H9 (cell line): ENCODE data around the gene SLC2A4. TPM values are rescaled to one million over a fixed set of nuclear protein-coding genes. Genes with fewer than 3 reads are reported as not detected.

Experiments
- DNase-seq: peaks from one replicate; pipeline ENCODE4 v3.0.0-alpha.2; 2017
- H2AFZ ChIP-seq: one replicate; pipeline ENCODE4 v1.6.1; 2013; ENCODE audit warnings: mild to moderate bottlenecking, low read length, control low read depth, moderate library complexity
- H2AK5ac ChIP-seq: 2 replicates; pipeline ENCODE4 v1.6.1; 2013; ENCODE audit warnings: low read length, control low read depth, mixed read lengths; ENCODE audit not compliant: insufficient read length
- H2BK120ac ChIP-seq: one replicate; pipeline ENCODE4 v1.6.1; 2013; ENCODE audit warnings: low read depth, mild to moderate bottlenecking, low read length, control low read depth, inconsistent platforms; ENCODE audit not compliant: poor library complexity, severe bottlenecking
- H2BK12ac ChIP-seq: 2 replicates; pipeline ENCODE4 v1.6.1; 2013; ENCODE audit warnings: low read length, control low read depth, mixed read lengths, low read depth; ENCODE audit not compliant: insufficient read length
- H2BK15ac ChIP-seq: 2 replicates; pipeline ENCODE4 v1.6.1; 2013; ENCODE audit warnings: low read depth, low read length, control low read depth
- H2BK20ac ChIP-seq: one replicate; pipeline ENCODE4 v1.6.1; 2013; ENCODE audit warnings: low read depth, mild to moderate bottlenecking, low read length, control low read depth, inconsistent platforms; ENCODE audit not compliant: poor library complexity, severe bottlenecking
- H2BK5ac ChIP-seq: 2 replicates; pipeline ENCODE4 v1.6.1; 2013; ENCODE audit warnings: low read length, control low read depth, mixed read lengths; ENCODE audit not compliant: insufficient read length
- H3K14ac ChIP-seq: 2 replicates; pipeline ENCODE4 v1.6.1; 2013; ENCODE audit warnings: low read length, control low read depth; ENCODE audit not compliant: insufficient read depth
- H3K18ac ChIP-seq: 2 replicates; pipeline ENCODE4 v1.6.1; 2013; ENCODE audit warnings: low read depth, mild to moderate bottlenecking, mixed read lengths, low read length, control low read depth; ENCODE audit not compliant: insufficient read length
- H3K23ac ChIP-seq: 2 replicates; pipeline ENCODE4 v1.6.1; 2013; ENCODE audit warnings: low read length, control low read depth, mixed read lengths, low read depth; ENCODE audit not compliant: insufficient read length
- H3K23me2 ChIP-seq: 2 replicates; pipeline ENCODE4 v1.6.1; 2013; ENCODE audit warnings: low read depth, mild to moderate bottlenecking, mixed read lengths, low read length, control low read depth; ENCODE audit not compliant: insufficient read length, poor library complexity, severe bottlenecking
- H3K27ac ChIP-seq: 2 replicates; pipeline ENCODE4 v1.5.1; 2013; ENCODE audit warnings: low read length, control low read depth, mixed read lengths, low read depth; ENCODE audit not compliant: insufficient read length
- H3K27me3 ChIP-seq: 2 replicates; pipeline ENCODE4 v1.6.1; 2013; ENCODE audit warnings: low read length, control low read depth, inconsistent platforms; ENCODE audit not compliant: insufficient read depth
- H3K4ac ChIP-seq: 2 replicates; pipeline ENCODE4 v1.6.1; 2013; ENCODE audit warnings: low read depth, mild to moderate bottlenecking, control low read depth, inconsistent platforms, low read length, moderate library complexity
- H3K4me1 ChIP-seq: 2 replicates; pipeline ENCODE4 v1.6.1; 2013; ENCODE audit warnings: low read length, control low read depth, inconsistent platforms; ENCODE audit not compliant: insufficient read depth
- H3K4me2 ChIP-seq: 2 replicates; pipeline ENCODE4 v1.6.1; 2013; ENCODE audit warnings: low read length, control low read depth, mixed read lengths; ENCODE audit not compliant: insufficient read length, insufficient read depth
- H3K56ac ChIP-seq: 2 replicates; pipeline ENCODE4 v1.6.1; 2013; ENCODE audit warnings: low read depth, mild to moderate bottlenecking, mixed read lengths, low read length, control low read depth; ENCODE audit not compliant: insufficient read length
- H3K79me1 ChIP-seq: 2 replicates; pipeline ENCODE4 v1.6.1; 2013; ENCODE audit warnings: low read depth, mild to moderate bottlenecking, moderate library complexity, low read length, control low read depth, inconsistent platforms; ENCODE audit not compliant: insufficient read depth, poor library complexity, severe bottlenecking
- H3K79me2 ChIP-seq: 2 replicates; pipeline ENCODE4 v1.6.1; 2013; ENCODE audit warnings: low read length, control low read depth, inconsistent platforms; ENCODE audit not compliant: insufficient read depth
- H3K9ac ChIP-seq: 2 replicates; pipeline ENCODE4 v1.6.1; 2013; ENCODE audit warnings: low read length, control low read depth, mixed read lengths; ENCODE audit not compliant: insufficient read length; ENCODE audit errors: extremely low read depth
- H3K9me3 ChIP-seq: one replicate; pipeline ENCODE4 v1.6.1; 2013; ENCODE audit warnings: low read depth, low read length, inconsistent platforms; ENCODE audit not compliant: control insufficient read depth
- H3T11ph ChIP-seq: one replicate; pipeline ENCODE4 v1.6.1; 2013; ENCODE audit warnings: mild to moderate bottlenecking, low read length, control low read depth, inconsistent platforms
- H4K20me1 ChIP-seq: one replicate; pipeline ENCODE4 v1.6.1; 2013; ENCODE audit not compliant: control insufficient read depth, insufficient read length, insufficient read depth
- H4K5ac ChIP-seq: 2 replicates; pipeline ENCODE4 v1.6.1; 2013; ENCODE audit warnings: low read depth, mild to moderate bottlenecking, mixed read lengths, low read length, control low read depth; ENCODE audit not compliant: insufficient read length
- H4K8ac ChIP-seq: replicated peaks from 2 replicates; pipeline ENCODE4 v1.6.1; 2013; ENCODE audit warnings: low read length, control low read depth, mixed read lengths, low read depth; ENCODE audit not compliant: insufficient read length
- H4K91ac ChIP-seq: 2 replicates; pipeline ENCODE4 v1.6.1; 2013; ENCODE audit warnings: low read depth, mild to moderate bottlenecking, moderate library complexity, mixed read lengths, low read length, control low read depth; ENCODE audit not compliant: insufficient read length
- H3K27ac Mint-ChIP-seq, 3 experiments: 2 replicates in 2 of 3; 3 replicates in 1 of 3; pipeline ENCODE4 v1.8.0; 2020 to 2021; ENCODE audit warnings: mixed read lengths in 3 of 3, mild to moderate bottlenecking in 1 of 3, moderate library complexity in 1 of 3
- H3K27me3 Mint-ChIP-seq: 2 replicates; pipeline ENCODE4 v1.8.0; 2021; ENCODE audit warnings: low read depth, mild to moderate bottlenecking, moderate library complexity, mixed read lengths
- H3K36me3 Mint-ChIP-seq, 3 experiments: 2 replicates in 2 of 3; 3 replicates in 1 of 3; pipeline ENCODE4 v1.8.0; 2020 to 2021; ENCODE audit warnings: low read depth in 3 of 3, mixed read lengths in 3 of 3; ENCODE audit not compliant: insufficient read depth in 1 of 3
- H3K4me1 Mint-ChIP-seq, 2 experiments: 2 replicates each; pipeline ENCODE4 v1.8.0; 2020; ENCODE audit warnings: mixed read lengths in 2 of 2
- H3K4me3 Mint-ChIP-seq, 2 experiments: 2 replicates in 1 of 2; 3 replicates in 1 of 2; pipeline ENCODE4 v1.8.0; 2020 to 2021; ENCODE audit warnings: mild to moderate bottlenecking in 2 of 2, mixed read lengths in 2 of 2, moderate library complexity in 1 of 2
- H3K9me3 Mint-ChIP-seq, 2 experiments: 2 replicates in 1 of 2; 3 replicates in 1 of 2; pipeline ENCODE4 v1.8.0; 2020; ENCODE audit warnings: mild to moderate bottlenecking in 2 of 2, mixed read lengths in 2 of 2, moderate library complexity in 1 of 2
- CTCF ChIP-seq: fragments of 200-600 bp; sonication (generic); conservative IDR thresholded peaks from 3 replicates; pipeline ENCODE4 v1.8.0; 2021; ENCODE audit warnings: antibody characterized with exemption, mild to moderate bottlenecking
- WGBS: extraction: QIAGEN DNeasy Blood & Tissue Kit; methylation state at CpG from one replicate; pipeline ENCODE4 v1.1.7; 2013; ENCODE audit warnings: missing lambda C conversion rate, low lambda C conversion rate, mixed read lengths; ENCODE audit not compliant: insufficient read length; ENCODE audit errors: extremely low coverage; 5-methylcytosine and 5-hydroxymethylcytosine counted together
- total RNA-seq: library from RNA; stranded (reverse); gene quantifications from 2 replicates; pipeline ENCODE4 v1.2.1, GENCODE V29; 2021

SLC2A4 gene
- total RNA-seq, 1 experiment from 2014 or later: 4.4 TPM

DNA sequence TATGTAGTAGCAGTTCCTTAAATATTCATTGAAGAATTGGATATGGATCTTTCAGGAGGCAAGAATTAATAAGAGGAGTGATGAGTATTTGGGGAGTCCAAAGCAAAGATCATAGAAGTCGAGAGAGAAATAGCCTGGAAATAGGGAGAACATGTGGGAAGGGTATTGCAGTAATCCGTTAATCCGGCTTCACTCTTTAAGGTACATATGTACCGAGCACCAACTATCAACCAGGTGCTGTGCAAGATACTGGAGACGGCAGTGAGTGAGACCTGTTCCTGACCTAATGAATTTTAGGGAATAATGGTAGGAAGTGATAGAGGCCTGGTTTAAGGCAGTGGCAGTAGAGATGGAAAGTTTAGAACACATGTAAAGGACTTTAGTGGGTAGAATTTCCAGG, 28.4 kb upstream of the SLC2A4 start:
- H3K9ac ChIP-seq: peak overlapping the region; percentile 81
- no peak overlapping the region for H2BK20ac ChIP-seq
- no peaks in the 10 kb centered on the region for H3K9me3 ChIP-seq
- H2BK15ac ChIP-seq: no peak overlapping the region
- Mint-ChIP-seq H3K4me3 (peak overlapping the region; percentile 90 to 95), H3K4me1 (peaks cover 22 to 28% of the 10 kb centered on the region in 2 experiments), H3K9me3 (no peaks in the 10 kb centered on the region), H3K27ac (peak overlapping the region; percentile 100; a peak in 4 of 7 replicates), H3K27me3 (no peaks in the 10 kb centered on the region; the same call in 1 of the 2 replicates), H3K36me3 (peaks cover 22 to 43% (median 43%) of the 10 kb centered on the region in 3 experiments)
- H3K4me1 ChIP-seq: no peaks in the 10 kb centered on the region; the same call in 1 of the 2 replicates
- H2BK5ac ChIP-seq: no peak overlapping the region
- H3K23me2 ChIP-seq: peaks cover 6% of the 10 kb centered on the region
- no peak overlapping the region for H4K91ac ChIP-seq
- no CpG with 5 or more reads among the region's 5 CpGs for WGBS
- no peak overlapping the region for H4K5ac ChIP-seq
- no peak overlapping the region for H2AK5ac ChIP-seq
- no peaks in the 10 kb centered on the region for H3K27me3 ChIP-seq
- H3K23ac ChIP-seq: no peak overlapping the region
- no peak overlapping the region for H2BK12ac ChIP-seq
- no peaks in the 10 kb centered on the region for H4K20me1 ChIP-seq
- no peak overlapping the region for H3K4ac ChIP-seq
- DNase-seq: no peak
- H2AFZ ChIP-seq: no peak overlapping the region
- TF ChIP-seq CTCF: no peak
- no peak overlapping the region for H3K27ac ChIP-seq
- no peak overlapping the region for H3K18ac ChIP-seq
- H3K79me1 ChIP-seq: peaks cover 13% of the 10 kb centered on the region
- H3T11ph ChIP-seq: no peak overlapping the region
- H3K79me2 ChIP-seq: peaks cover 25% of the 10 kb centered on the region; the same call in 1 of the 2 replicates
- no peak overlapping the region for H3K14ac ChIP-seq
- H2BK120ac ChIP-seq: no peak overlapping the region
- H4K8ac ChIP-seq: no peak overlapping the region
- H3K4me2 ChIP-seq: peak overlapping the region; percentile 78
- H3K56ac ChIP-seq: no peak overlapping the region
